ENCODE results near the gene KLK12. TPM values are rescaled to one million over a fixed set of nuclear protein-coding genes. Genes with fewer than 3 reads are reported as not detected.

KLK12 gene, protein sequence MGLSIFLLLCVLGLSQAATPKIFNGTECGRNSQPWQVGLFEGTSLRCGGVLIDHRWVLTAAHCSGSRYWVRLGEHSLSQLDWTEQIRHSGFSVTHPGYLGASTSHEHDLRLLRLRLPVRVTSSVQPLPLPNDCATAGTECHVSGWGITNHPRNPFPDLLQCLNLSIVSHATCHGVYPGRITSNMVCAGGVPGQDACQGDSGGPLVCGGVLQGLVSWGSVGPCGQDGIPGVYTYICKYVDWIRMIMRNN
- total RNA-seq = not detected in 2 replicates

DNA sequence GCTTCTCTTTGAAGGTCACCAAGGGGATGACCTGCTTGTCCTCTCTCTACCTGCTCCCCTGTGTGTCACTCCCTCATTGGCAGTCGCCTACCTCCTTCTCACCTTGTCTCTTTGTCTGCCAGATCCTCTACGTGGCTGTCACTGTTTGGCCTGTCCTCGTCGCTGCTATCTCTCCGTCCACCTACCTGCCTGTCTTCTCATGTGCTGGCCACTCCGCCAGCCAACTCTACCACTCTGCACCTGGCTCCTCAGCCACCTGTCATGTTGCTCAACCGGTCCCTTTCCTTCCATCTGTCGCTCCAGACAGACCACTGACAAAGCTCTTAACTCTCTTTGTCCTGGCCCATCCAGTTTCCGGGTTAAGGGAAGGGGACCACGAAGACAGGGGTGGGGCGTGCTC is at the start of gene KLK12:
TSS of gene KLK12 (minus strand) at position 299 of the 400 bp plus-strand sequence. CDS start 381 bp downstream, outside the sequence.
- no peak for DNase-seq (ENCODE audit: low read depth in 2 of 2)

DNA sequence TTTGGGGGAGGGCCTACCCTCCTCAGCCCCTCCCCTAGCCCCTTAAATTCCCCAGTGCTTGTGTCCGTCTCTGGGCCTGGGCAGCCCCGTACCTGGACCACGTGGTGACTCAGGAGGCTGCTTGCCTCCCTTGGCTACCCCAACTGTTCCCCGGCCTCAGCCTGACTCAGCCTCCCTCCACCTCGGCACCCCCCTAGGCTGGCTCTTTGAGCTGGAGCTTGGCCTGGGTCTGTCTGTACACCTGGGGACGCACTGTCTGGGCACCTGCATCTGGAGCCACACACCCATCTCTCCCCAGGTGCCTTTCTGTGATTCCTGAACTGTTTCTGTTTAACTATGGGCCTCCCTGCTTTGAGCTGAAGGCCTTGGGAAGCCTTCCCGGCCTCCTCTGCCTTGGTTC is 49.7 kb upstream of the KLK12 start:
- DNase-seq (ENCODE audit: low read depth in 2 of 2) = no peak

DNA sequence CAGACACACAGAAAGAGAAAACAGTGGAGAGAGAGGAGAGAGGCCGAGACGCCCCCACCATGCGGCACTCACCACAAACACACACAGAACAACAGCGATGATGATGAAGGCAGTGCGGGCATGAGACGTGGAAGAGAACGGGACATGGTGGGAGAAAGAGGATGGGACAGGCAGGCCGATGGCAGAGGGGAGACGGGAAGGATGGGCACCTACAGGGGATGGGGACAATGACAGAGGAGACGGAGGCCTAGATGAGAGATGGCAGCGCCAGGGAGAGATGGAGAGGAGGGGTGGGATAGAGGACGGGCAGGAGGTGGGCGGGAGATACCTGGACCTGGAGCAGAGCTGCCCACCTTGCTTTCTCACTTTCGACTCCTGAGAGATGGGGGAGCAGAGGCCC is 49.0 kb upstream of the KLK12 start:
- no peak for DNase-seq (ENCODE audit: low read depth in 2 of 2)

DNA sequence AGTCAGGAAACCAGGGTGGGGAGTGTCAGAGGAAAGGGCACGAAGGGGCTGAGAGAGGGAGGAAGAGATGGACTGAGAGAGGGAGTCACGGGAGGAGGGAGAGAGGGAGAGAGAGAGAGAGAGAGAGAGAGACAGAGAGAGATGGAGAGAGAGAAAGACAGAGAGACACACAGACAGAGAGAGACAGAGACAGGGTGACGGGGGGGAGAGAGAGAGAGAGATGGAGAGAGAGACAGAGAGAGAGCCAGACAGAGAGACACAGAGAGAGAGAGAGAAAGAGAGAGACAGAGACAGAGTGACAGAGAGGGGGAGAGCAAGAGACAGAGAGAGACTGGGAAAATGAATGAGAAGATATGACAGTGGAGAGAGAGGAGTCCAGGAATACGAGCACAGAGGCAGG is 48.4 kb upstream of the KLK12 start:
- no peak for DNase-seq (ENCODE audit: low read depth in 2 of 2)

DNA sequence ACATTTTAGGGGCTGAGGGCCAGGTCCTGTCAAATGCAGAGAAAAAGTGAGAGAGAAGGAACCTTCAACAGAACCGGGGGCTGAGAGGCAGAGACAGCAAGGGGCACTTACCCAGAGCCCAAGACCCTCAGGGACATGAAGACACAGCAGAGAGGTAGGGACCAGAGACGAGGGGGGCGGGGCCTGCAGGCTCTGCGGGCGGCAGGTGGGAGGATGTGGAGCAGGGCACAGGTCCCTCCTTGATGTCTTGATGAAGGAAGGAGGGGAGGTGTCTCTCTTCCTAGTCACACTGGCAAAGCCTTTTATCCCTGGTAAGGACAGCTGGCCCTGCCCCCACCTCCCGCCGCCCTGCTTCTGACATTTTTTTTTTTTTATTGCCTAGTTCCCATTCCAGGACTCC is 47.8 kb upstream of the KLK12 start, which contains the start of gene KLK14:
TSS of gene KLK14 (minus strand) at position 277 of the 400 bp plus-strand sequence. CDS start at position 4, 273 bp downstream.
- DNase-seq (ENCODE audit: low read depth in 2 of 2) = no peak

DNA sequence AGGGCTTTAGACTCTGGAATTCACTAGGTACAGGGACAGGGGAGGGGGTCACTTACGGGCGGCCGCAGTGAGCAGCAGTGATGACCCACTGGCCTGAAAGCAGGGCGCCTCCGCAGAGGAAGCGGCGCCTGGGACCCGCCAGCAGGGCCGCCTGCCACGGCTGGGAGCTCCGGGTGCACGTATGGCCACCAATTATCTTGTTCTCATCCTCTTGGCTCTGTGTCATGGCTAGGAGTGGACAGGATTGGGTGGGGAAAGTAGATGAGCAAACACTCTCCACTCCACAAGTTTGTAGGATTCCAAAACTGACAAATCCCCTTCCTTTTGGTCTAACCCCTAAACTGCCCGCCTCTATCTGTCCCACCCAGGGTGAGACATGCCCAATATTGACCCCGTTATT is 46.7 kb upstream of the KLK12 start:
- DNase-seq (ENCODE audit: low read depth in 2 of 2) = no peak

DNA sequence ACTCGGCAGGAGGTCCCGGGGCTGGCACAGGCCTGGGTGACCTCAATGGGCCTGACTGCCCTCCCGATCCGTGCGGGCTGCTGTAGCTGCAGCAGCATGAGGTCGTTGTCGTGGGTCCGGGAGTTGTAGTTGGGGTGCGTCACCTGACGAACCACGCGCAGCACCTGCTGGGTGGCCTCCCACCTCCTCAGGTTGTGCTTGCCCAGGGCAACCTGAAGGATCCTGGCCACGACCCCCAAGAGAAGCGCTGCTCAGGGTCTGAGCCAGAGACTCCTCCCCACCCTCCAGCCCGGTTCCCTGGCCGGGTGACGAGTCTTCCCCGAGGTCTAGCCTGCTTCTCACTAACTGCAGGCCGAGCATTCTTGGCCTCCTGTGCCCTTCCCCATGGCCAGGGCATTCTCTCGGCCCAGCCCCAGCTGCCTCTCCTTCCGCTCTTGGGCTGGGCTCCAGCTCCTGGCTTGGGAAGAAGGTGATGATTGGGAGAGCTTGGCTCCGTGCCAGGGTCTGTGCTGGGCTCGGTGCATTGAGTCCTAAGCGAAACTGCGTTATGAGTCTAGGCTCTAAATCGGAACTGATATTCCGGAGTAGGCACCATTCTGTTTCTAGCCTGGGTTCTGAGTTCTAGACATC is 44.8 kb upstream of the KLK12 start:
- DNase-seq (ENCODE audit: low read depth in 2 of 2) = peak in 1 of 2 donors; percentile 43

DNA sequence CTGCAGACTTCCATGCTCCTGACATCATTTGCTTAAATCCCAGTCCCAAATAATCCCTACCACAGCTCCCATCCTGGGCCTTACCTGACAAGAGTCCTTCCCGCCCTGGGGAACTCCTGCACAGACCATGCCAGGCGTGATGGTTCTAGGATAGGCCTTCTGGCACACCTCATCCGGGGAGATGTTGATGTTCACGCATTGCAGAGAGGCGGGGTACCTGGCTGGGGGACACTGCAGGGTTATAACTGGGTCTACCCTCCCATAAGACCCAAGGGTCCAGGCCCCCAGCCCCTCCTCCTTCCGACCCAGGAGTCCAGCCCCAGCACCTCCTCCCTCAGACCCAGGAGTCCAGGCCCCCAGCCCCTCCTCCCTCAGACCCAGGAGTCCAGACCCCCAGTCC is 43.9 kb upstream of the KLK12 start:
- no peak for DNase-seq (ENCODE audit: low read depth in 2 of 2)

DNA sequence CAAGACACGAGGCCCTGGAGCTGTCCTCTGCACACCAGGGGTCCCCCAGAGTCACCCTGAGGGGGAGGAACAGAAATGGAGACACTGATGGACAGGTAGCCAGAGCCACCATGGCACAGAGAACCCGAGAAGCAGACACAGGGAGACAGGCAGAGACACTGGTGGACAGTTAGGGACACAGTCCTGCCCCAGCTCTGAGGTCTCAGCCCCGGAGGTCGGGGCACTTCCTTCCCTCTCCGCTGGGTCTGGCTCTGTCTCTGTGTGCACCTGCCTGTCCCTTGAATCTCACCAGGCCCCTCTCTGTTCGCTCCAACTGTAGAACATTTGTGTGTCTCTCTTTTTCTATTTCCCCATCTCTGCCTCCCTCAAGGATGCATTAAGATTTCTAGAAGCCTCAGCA is 43.3 kb upstream of the KLK12 start:
- no peak for DNase-seq (ENCODE audit: low read depth in 2 of 2)

DNA sequence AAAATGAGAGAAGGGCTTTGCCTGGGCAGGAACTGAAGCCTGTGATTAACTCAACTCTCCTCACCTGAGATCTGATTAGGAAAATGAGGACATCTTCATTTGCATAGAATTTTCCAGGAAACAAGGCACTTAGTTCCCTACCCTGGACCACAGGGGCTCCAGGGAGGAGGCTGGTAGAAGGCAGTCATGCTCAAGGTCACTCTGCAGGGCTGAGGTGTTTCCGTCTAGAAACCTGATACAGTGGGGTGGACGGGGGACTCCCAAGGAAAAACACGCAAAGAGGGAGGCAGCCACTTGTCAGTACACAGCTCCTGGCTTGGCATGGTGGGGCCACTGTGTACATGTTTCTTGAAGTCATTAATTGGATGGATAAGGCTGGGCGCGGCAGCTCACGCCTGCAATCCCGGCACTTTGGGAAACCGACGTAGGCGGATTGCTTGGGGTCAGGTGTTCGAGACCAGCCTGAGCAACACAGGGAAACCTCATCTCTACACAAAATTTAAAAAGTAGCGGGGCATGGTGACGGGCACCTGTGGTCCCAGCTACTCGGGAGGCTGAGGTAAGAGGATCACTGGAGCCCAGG is 41.9 kb upstream of the KLK12 start:
- DNase-seq (ENCODE audit: low read depth in 2 of 2) = no peak

DNA sequence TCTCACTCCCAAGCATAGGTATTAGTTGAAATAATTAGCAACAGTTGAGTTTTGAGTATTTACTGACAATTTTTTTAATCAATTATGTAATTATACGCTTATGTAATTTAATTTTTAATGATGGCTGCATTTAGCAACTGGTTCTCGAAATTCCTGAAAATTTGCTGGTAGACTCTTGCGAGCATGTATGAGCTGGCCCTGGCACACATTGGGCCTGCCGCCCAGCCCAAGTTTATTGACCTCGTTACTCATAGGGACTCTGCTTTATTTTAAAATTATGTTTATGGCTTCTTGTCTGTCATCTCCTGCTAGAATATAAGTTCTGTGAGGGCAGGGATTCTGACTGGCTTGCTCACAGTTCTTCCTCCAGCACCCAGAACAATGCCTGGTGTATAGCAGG is 41.2 kb upstream of the KLK12 start:
- DNase-seq (ENCODE audit: low read depth in 2 of 2) = no peak

DNA sequence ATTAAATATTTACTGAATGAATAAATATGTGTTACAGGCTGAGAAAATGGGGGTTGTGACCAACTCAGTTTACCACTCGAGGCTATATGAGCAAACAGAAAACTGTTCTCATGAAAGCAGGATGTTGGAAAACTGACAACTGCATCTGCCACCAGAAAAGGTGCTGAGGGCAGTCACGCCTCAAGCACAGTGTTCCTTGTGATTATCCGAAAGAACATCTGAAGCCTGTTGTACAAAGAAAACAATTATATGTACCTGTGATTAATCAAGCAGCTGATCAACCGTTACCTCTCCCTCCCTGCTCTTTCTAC is 36.2 kb upstream of the KLK12 start:
- no peak for DNase-seq (ENCODE audit: low read depth in 2 of 2)

DNA sequence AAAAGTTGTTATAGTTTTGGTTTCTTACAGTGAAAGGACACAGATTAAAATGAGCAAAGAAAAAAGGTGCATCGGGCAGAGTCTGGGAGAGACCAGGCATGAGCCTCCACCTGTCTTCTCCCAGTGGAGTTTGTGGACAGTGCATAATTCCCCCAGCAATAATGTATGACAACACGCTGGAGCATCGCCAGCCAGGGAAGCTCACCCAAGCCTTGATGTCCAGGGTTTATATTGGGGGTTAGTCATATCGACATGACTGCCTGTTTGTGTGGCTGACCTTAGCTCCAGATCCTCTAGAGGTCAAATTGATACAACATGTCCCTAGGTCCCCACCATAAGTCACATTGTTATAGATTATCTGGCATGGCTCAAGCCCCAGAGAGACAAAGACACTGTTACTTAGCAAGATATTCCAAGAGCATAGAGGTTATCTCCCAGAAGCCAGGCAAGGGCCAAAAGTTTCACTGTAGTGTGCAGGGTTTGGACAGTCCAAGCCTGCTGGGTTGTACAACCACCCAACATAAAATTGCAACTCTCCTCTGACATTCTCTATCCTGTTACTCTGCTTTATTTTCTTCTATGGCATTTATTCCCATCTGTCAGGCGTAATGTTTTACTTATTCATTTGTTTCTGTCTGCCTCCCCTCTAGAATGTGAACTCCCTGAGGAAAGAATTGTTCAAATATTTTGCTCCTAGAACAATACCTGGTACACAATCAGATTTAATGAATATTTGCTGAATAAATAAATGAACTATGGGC is 35.7 kb upstream of the KLK12 start:
- DNase-seq (ENCODE audit: low read depth in 2 of 2) = no peak

DNA sequence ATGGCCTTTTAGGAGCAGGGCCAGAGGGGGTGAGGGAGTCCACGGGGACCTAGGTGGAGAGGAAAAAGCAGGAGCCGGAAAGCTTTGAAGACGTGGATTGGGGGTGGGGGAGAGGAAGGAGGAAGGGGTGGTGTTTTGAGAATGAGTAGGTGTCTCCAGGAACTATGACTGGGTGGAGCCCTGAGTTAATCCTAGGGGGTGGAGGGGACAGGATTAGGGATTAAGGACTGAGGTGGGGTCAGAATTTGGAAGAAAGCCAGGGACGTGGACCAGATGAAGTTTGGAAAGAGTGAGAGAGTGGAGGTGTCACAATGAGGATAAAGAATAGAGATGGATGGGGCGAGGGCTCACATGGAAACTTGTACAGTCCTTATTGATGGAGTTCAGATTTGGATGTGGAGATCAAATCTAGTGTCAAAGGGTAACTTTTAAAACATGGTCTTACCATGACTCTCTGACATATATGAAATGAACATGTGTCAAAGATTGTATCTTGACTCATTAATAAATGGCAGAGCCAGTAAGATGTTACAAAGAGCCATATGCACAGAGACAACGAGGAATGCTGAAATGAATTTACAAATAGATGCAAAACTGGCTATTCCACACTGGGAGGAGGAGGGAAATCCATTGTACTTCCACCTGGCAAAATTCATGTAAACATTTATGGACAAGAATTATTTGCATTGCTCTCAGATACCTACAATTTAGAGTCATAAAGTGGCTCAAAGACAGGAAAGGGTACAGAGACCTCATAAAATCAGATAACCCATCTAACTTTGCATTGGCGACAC is 31.8 kb upstream of the KLK12 start:
- no peak for DNase-seq (ENCODE audit: low read depth in 2 of 2)

DNA sequence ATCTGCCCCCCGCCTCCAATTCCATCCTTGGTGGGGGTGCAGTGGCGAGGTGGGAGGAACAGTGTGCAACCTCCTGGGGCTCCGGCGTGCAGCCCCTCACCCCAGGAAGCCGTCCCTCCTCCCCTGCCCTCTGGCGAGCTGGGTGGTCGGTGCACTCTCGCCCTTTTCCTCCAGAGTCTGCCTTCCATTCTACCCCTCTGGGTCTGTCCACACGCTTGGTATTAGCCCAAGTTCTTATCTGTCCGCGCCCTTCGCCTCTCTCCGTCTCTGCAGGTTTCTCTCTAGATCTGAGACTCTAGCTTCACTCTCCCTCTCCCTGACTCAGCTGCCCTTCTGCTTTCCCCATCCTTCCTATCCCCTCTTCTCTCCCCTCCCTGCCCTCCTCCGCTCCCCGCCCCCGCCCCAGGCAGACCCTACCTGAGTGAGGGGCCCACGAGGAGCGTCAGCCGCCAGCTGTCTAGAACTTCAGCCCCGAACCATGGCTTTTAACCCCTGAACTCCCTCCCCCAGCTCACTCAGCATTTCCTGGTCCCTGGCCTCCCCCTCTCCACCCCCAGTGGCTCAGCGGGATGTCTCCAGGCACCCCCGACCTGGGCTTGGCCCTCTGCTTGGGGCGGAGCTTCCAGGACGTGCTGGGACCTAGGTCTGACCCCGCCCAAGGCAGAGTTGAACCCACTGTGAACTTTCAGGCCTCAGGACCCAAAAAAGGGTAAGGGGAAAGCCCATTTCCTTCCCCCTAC is 30.6 kb upstream of the KLK12 start:
- DNase-seq (ENCODE audit: low read depth in 2 of 2) = no peak

DNA sequence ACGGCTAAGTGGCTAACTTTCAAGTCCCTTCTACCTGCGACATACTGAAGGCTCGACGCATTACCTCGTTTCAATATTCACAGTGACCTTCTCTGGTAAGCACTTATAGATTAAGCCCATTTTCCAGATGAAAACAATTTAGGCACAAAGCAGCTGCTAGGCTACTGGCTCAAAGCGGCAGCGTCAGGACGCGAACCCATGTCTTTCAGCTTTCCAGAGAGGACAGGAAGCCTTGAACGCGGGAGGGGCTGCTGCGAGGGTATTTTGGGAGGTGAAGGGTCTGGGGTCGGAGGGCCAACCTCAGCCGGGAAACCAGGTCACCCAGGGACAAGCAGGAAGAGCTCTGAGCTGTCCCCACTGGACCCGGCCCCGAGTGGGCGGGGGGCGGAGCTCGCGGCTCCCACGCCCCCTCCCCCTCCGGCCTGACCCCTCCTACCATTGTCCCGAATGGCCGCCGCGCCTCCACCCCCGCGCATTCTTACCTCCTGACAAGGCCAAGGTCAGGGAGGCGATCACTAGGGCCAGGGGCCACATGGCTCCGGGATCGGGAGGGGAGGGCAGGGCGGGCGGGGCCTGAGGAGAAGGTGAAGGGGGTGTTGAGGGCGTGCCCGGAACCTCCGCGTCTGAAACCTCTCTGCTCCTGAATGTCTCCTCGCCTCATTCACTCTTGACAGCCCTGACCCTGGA is 29.9 kb upstream of the KLK12 start, which contains the start of gene KLK13:
TSS of gene KLK13 (minus strand) at position 559 of the 687 bp plus-strand sequence. CDS start at position 534, 25 bp downstream.
- DNase-seq (ENCODE audit: low read depth in 2 of 2) = peak in 1 of 2 donors; percentile 6

DNA sequence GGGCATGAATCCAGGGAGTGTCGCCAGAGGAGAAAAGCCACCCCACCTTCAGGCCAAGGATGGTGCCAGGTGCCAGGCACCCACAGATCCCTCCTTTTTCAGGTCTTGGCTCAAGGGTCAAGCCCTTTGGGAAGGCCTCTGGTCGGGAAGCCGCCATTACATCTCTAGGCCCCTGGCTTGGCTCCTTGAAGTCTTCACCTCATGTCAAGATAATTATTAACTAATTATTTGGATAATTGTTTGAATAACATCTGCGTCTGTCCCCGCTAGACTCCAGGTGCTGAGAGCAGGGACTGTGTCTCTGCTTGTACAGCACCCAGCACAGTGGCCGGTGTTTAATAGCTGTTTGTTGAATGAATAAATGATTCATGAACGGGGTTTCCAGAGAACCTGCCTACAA is 28.9 kb upstream of the KLK12 start:
- DNase-seq (ENCODE audit: low read depth in 2 of 2) = no peak

DNA sequence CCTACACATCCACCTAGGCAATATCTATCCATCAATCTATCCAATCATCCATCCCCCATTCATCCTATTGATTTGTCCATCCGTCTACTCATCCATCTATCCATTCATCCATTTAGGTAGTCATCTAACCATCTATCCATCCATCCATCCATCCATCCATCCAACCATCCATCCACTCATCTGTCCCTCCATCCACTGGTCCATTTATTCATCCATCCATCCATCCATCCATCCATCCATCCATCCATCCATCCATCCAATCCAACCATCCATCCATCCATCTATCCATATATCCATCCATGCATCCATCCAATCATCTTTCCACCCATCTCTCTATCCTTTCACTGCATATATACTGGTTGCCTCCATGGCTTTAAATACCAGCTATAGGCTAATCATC is 26.2 kb upstream of the KLK12 start:
- DNase-seq (ENCODE audit: low read depth in 2 of 2) = no peak

DNA sequence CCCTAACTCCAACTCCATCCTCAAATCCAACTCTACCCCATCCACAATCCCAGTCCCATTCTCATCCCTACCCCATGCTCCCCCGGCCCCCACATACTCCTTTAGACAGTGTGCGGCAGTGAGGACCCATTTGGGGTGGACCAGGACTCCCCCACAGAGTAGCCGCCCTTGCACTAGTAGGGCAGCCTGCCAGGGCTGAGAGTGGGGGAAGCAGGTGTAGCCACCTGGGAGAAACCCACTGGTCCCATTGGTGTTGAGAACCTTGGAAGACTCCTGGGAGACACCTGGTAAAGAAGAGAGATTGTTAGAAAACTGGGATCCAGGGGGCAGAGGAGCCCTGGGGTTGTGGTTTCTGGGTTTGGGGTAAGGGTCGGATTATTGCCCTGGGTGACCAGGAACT is 25.5 kb upstream of the KLK12 start:
- DNase-seq (ENCODE audit: low read depth in 2 of 2) = no peak

DNA sequence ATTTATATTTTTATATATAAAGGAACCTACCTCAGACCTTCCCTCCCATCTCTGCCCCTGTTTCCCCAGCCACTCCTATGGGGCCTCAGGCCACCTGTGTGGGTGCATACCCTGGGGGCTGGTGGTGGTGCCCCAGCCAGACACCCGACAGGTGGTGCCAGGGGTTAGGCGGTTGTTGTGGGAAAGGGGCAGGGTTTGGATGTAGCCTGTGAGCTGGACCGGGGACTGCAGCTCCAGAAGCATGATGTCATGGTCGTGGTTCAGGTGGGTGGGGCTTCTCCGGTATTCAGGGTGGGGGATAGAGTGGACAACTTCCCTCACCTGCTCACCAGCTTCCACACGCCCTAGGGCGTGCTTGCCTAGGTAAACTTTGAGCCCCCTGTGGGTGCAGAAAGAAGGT is 24.9 kb upstream of the KLK12 start:
- DNase-seq (ENCODE audit: low read depth in 2 of 2) = no peak
